Thymus (tissue), 11 donors: ENCODE data around the gene TIGD6. TPM values are rescaled to one million over a fixed set of nuclear protein-coding genes. Genes with fewer than 3 reads are reported as not detected.
A peak's percentile ranks its signal among the peaks of the same experiment; 100 is the strongest.

Experiments
- DNase-seq, 9 donors: peaks; one replicate each; pipeline ENCODE4 v3.0.0-alpha.2; 2013; ENCODE audit warnings: low spot score in 9 of 9, low read depth in 6 of 9, missing footprints in 1 of 9
- H3K27ac ChIP-seq, 2 donors: one replicate each; pipeline ENCODE4 v1.5.1; 2013; ENCODE audit warnings: control low read depth in 1 of 2, low read depth in 1 of 2, low read length in 1 of 2, mild to moderate bottlenecking in 1 of 2, moderate library complexity in 1 of 2
- H3K27me3 ChIP-seq, 2 donors: one replicate each; pipeline ENCODE4 v1.5.1; 2013; ENCODE audit warnings: low read length in 1 of 2; ENCODE audit not compliant: control insufficient read depth in 2 of 2, insufficient read depth in 1 of 2
- H3K36me3 ChIP-seq, 2 donors: one replicate each; pipeline ENCODE4 v1.5.1; 2013; ENCODE audit warnings: low read length in 1 of 2, mild to moderate bottlenecking in 1 of 2, moderate library complexity in 1 of 2; ENCODE audit not compliant: control insufficient read depth in 2 of 2, insufficient read depth in 2 of 2
- H3K4me1 ChIP-seq, 2 donors: one replicate each; pipeline ENCODE4 v1.5.1; 2013; ENCODE audit warnings: low read length in 2 of 2; ENCODE audit not compliant: control insufficient read depth in 2 of 2, insufficient read depth in 2 of 2
- H3K4me3 ChIP-seq, 2 donors: one replicate each; pipeline ENCODE4 v1.5.1; 2013; ENCODE audit warnings: low read length in 2 of 2, control low read depth in 1 of 2, mild to moderate bottlenecking in 1 of 2
- H3K9me3 ChIP-seq, 2 donors: one replicate each; pipeline ENCODE4 v1.5.1; 2013; ENCODE audit warnings: low read length in 1 of 2, mild to moderate bottlenecking in 1 of 2; ENCODE audit not compliant: control insufficient read depth in 2 of 2, insufficient read depth in 1 of 2
- WGBS: extraction: QIAGEN DNeasy Blood & Tissue Kit; methylation state at CpG from one replicate; pipeline ENCODE4 v1.1.7; 2013; 5-methylcytosine and 5-hydroxymethylcytosine counted together
- polyA plus RNA-seq: library from polyadenylated mRNA; stranded (reverse); fragments of 200-250 nt; gene quantifications from one replicate; pipeline ENCODE4 v1.2.3, GENCODE V29; 2013
- total RNA-seq: library from RNA; stranded (reverse); fragments of 120-200 nt; gene quantifications from one replicate; pipeline ENCODE4 v1.2.4, GENCODE V29; 2013
- donor health status: healthy.

Gene TIGD6
- total and polyA plus RNA-seq, 2 donors: 3.5 to 4.1 TPM

DNA sequence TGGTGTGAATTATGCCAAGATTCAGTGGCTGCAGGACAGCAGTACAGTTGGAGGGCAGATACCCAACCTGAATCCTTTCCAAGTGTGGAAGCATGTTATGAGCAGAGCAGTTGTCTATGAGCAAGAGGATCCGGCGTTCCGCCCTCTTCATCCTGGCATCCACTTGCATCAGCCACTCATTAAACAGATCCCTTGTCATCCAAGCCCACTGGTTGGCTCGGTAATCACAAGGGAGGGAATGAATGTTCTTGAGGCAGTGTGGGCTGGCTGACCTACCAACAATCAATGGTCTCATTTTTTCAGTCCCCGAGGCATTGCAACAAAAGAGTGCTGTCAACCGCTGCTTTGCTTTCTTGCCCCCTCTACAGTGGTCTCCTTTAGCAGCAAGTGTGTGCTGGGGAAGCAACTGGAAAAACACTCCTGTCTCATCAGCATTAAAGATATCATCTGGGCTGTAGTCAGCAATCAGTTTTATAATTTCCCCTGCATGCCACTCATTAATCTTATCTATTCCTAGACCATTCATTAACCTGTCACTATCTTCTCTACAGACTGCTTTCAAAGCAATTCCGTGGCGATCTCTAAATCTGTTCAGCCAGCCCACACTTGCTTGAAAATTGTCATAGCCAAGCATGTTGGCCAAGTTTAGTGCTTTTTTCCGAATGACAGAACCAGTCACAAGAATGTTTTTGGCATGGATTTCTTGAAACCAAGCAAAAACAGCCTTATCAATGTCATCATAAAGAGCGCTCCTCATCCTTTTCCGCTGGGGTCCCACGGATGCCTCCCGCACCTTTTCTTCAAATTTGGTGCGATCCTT lies 4.9 kb downstream of the TIGD6 start:
- H3K4me1 ChIP-seq: peaks cover 5 to 7% of the 10 kb centered on the region in 2 donors
- no peaks in the 10 kb centered on the region for H3K9me3 ChIP-seq
- H3K27me3 ChIP-seq: no peaks in the 10 kb centered on the region
- no peak overlapping the region for H3K4me3 ChIP-seq
- DNase-seq: no peak
- no peak overlapping the region for H3K27ac ChIP-seq
- H3K36me3 ChIP-seq: no peaks in the 10 kb centered on the region
- 97% methylated on average over 14 of the region's 14 CpGs for WGBS

- no peaks in the 10 kb centered on the region for H3K27me3 ChIP-seq
- no peaks in the 10 kb centered on the region for H3K36me3 ChIP-seq
- no peak overlapping the region for H3K4me3 ChIP-seq
- H3K9me3 ChIP-seq: no peaks in the 10 kb centered on the region
- no peak overlapping the region for H3K27ac ChIP-seq
- WGBS: 97% methylated on average over 3 of the region's 3 CpGs
- no peak for DNase-seq
- H3K4me1 ChIP-seq: no peaks in the 10 kb centered on the region
Observed at GRCh38 chr5:149993471-149993870, 7.0 kb downstream of the TIGD6 start.

- DNase-seq: peak in 8 of 9 donors; percentile 38 to 81 (median 64)
- WGBS: 74% methylated on average over 4 of the region's 4 CpGs
- no peaks in the 10 kb centered on the region for H3K9me3 ChIP-seq
- no peaks in the 10 kb centered on the region for H3K36me3 ChIP-seq
- H3K27ac ChIP-seq: no peak overlapping the region
- no peaks in the 10 kb centered on the region for H3K27me3 ChIP-seq
- no peak overlapping the region for H3K4me3 ChIP-seq
- no peaks in the 10 kb centered on the region for H3K4me1 ChIP-seq
Observed at GRCh38 chr5:149990518-149991376, 9.7 kb downstream of the TIGD6 start.

- H3K4me3 ChIP-seq: no peak overlapping the region
- no peaks in the 10 kb centered on the region for H3K27me3 ChIP-seq
- no peaks in the 10 kb centered on the region for H3K4me1 ChIP-seq
- peaks cover 0 to 4% of the 10 kb centered on the region in 2 donors for H3K36me3 ChIP-seq
- DNase-seq: no peak
- 97% methylated on average over 5 of the region's 5 CpGs for WGBS
- H3K27ac ChIP-seq: no peak overlapping the region
- no peaks in the 10 kb centered on the region for H3K9me3 ChIP-seq
Observed at GRCh38 chr5:149988126-149988525, 12.3 kb downstream of the TIGD6 start.

GRCh38 chr5:149982505-149982904 lies 17.9 kb downstream of the TIGD6 start:
- no peaks in the 10 kb centered on the region for H3K9me3 ChIP-seq
- no peaks in the 10 kb centered on the region for H3K27me3 ChIP-seq
- no peak for DNase-seq
- no peaks in the 10 kb centered on the region for H3K4me1 ChIP-seq
- no peak overlapping the region for H3K4me3 ChIP-seq
- H3K27ac ChIP-seq: no peak overlapping the region
- peaks cover 4 to 20% of the 10 kb centered on the region in 2 donors for H3K36me3 ChIP-seq

DNA sequence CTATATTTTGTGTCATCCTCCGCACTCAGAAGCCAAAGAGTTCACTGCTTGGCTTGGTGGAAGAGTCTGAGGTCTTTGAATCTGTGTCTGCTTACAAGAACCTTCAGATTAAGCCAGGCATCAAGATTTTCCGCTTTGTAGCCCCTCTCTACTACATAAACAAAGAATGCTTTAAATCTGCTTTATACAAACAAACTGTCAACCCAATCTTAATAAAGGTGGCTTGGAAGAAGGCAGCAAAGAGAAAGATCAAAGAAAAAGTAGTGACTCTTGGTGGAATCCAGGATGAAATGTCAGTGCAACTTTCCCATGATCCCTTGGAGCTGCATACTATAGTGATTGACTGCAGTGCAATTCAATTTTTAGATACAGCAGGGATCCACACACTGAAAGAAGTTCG lies 19.2 kb downstream of the TIGD6 start:
- DNase-seq: no peak
- H3K9me3 ChIP-seq: no peaks in the 10 kb centered on the region
- H3K27ac ChIP-seq: no peak overlapping the region
- no peaks in the 10 kb centered on the region for H3K27me3 ChIP-seq
- WGBS: 95% methylated on average over 3 of the region's 3 CpGs
- no peaks in the 10 kb centered on the region for H3K4me1 ChIP-seq
- H3K36me3 ChIP-seq: peaks cover 4 to 20% of the 10 kb centered on the region in 2 donors
- H3K4me3 ChIP-seq: no peak overlapping the region

- H3K27ac ChIP-seq: no peak overlapping the region
- H3K9me3 ChIP-seq: no peaks in the 10 kb centered on the region
- H3K27me3 ChIP-seq: no peaks in the 10 kb centered on the region
- DNase-seq: no peak
- WGBS: 100% methylated on average over 1 of the region's 1 CpG
- no peaks in the 10 kb centered on the region for H3K4me1 ChIP-seq
- peaks cover 4 to 20% of the 10 kb centered on the region in 2 donors for H3K36me3 ChIP-seq
- no peak overlapping the region for H3K4me3 ChIP-seq
Observed at GRCh38 chr5:149979896-149980295, 20.6 kb downstream of the TIGD6 start.

- no peaks in the 10 kb centered on the region for H3K27me3 ChIP-seq
- 84% methylated on average over 2 of the region's 2 CpGs for WGBS
- no peaks in the 10 kb centered on the region for H3K9me3 ChIP-seq
- DNase-seq: no peak
- peaks cover 0 to 11% of the 10 kb centered on the region in 2 donors for H3K36me3 ChIP-seq
- H3K4me1 ChIP-seq: no peaks in the 10 kb centered on the region
- no peak overlapping the region for H3K4me3 ChIP-seq
- H3K27ac ChIP-seq: no peak overlapping the region
Observed at GRCh38 chr5:149975409-149975808, 25.0 kb downstream of the TIGD6 start.
